ENCODE data around the gene TWF2. TPM values are rescaled to one million over a fixed set of nuclear protein-coding genes. Genes with fewer than 3 reads are reported as not detected.

Gene TWF2
- total and polyA plus RNA-seq, 10 of the 15 experiments (the other 5 are each of a cell fraction or from before 2014, with no cell fraction given) = 0.16 to 106 (median 68.5) TPM

- TF ChIP-seq E2F4 (IDR thresholded peaks at IDR 0.05; ENCODE audit: low read depth, low read length) (no peak), SMAD5 (IDR thresholded peaks at IDR 0.05; ENCODE audit: low read depth) (no peak), CREB1 (IDR thresholded peaks at IDR 0.05; ENCODE audit: low read depth) (no peak)
These were observed 4.2 kb downstream of the TWF2 start (continued) for GRCh38 chr3:52234516-52235447.

GRCh38 chr3:52233968-52234367 is 5.0 kb downstream of the TWF2 start:
- no TSS peak for BruUV-seq (replicated peaks)
- Histone ChIP-seq H3K4me3 (no peak overlapping the region), H3K4me2 (ENCODE audit: control insufficient read depth, insufficient read depth) (no peak overlapping the region), H4K20me1 (ENCODE audit: control insufficient read depth, insufficient read depth) (no peaks in the 10 kb centered on the region), H2AFZ (ENCODE audit: control insufficient read depth, low read depth, low read length) (no peak overlapping the region), H3K9me3 (replicated peaks; ENCODE audit: control insufficient read depth, insufficient read depth, low read length) (no peaks in the 10 kb centered on the region), H3K9ac (ENCODE audit: control insufficient read depth, insufficient read depth, low read length) (no peak overlapping the region), H3K27ac (ENCODE audit: control insufficient read depth, insufficient read depth) (no peak overlapping the region), H3K36me3 (ENCODE audit: control insufficient read depth in 2 of 2, insufficient read depth in 2 of 2, low read length in 1 of 2) (peaks cover 13 to 24% of the 10 kb centered on the region in 2 experiments), H3K4me1 (ENCODE audit: control insufficient read depth, insufficient read depth, low read length) (peaks cover 17% of the 10 kb centered on the region), H3K79me2 (ENCODE audit: control insufficient read depth, insufficient read depth, low read length) (peaks cover 26% of the 10 kb centered on the region), H3K27me3 (replicated peaks in 1 of 2; ENCODE audit: control insufficient read depth in 2 of 2, insufficient read depth in 2 of 2, low read length in 1 of 2) (no peaks in the 10 kb centered on the region)
- intact Hi-C loops (cut with micrococcal nuclease; ENCODE audit: unreplicated experiment) (no loop called here), in situ Hi-C loops (cut with MboI) (loop anchor here (5.0 kb wide), 1 partner anchor 108 kb away; no protein-coding TSS in a partner anchor)
- ATAC-seq (no peak), FAIRE-seq (no peak), DNase-seq (ENCODE audit: low read depth, low spot score) (no peak)
- CTCF ChIA-PET = interaction anchor here (0.6 to 5.7 kb wide), 6 partner anchors 10 to 133 kb away, joined by 3 to 67 read pairs (median 6); partner anchors contain the start of gene GLYCTK
- SMC1A ChIA-PET (ENCODE audit: uncharacterized antibody, unreplicated experiment) = interaction anchor here (0.9 to 4.2 kb wide), 6 partner anchors 10 to 105 kb away, joined by 3 to 18 read pairs (median 4); partner anchors contain the start of gene GLYCTK
- 100% methylated on average over 3 of the region's 3 CpGs for WGBS (ENCODE audit: insufficient coverage, insufficient replicate concordance, low lambda C conversion rate, missing lambda C conversion rate)
- RAD21 ChIA-PET (ENCODE audit: unreplicated experiment) = interaction anchor here (1.0 to 2.1 kb wide), 3 partner anchors 9 to 105 kb away, joined by 4 to 10 read pairs (median 7); partner anchors contain the start of gene TLR9
- POLR2A ChIA-PET = interaction anchor here (0.6 to 0.9 kb wide), 4 partner anchors 8 to 177 kb away, joined by 3 to 4 read pairs (median 4); partner anchors contain the start of gene TLR9
- no peak for TF ChIP-seq SMAD1 (IDR thresholded peaks at IDR 0.05; ENCODE audit: low read depth, partially characterized antibody)
- no peak for TF ChIP-seq FOS (IDR thresholded peaks at IDR 0.05; ENCODE audit: borderline replicate concordance, extremely low read depth, insufficient read length)
- no peak for TF ChIP-seq RELA (IDR thresholded peaks at IDR 0.05; ENCODE audit: borderline replicate concordance, partially characterized antibody)
- TF ChIP-seq FOXM1 (IDR thresholded peaks at IDR 0.05; ENCODE audit: low read depth, low read length) = no peak
- TF ChIP-seq, protein P1, sequence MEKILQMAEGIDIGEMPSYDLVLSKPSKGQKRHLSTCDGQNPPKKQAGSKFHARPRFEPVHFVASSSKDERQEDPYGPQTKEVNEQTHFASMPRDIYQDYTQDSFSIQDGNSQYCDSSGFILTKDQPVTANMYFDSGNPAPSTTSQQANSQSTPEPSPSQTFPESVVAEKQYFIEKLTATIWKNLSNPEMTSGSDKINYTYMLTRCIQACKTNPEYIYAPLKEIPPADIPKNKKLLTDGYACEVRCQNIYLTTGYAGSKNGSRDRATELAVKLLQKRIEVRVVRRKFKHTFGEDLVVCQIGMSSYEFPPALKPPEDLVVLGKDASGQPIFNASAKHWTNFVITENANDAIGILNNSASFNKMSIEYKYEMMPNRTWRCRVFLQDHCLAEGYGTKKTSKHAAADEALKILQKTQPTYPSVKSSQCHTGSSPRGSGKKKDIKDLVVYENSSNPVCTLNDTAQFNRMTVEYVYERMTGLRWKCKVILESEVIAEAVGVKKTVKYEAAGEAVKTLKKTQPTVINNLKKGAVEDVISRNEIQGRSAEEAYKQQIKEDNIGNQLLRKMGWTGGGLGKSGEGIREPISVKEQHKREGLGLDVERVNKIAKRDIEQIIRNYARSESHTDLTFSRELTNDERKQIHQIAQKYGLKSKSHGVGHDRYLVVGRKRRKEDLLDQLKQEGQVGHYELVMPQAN (conservative IDR thresholded peaks at IDR 0.05) = no peak
- TF ChIP-seq HDAC2 (IDR thresholded peaks at IDR 0.05) = no peak
- no peak for TF ChIP-seq CREB1 (IDR thresholded peaks at IDR 0.05; ENCODE audit: low read depth)

All from GM12878 (cell line).